ENCODE measurements around the gene IYD. TPM values are rescaled to one million over a fixed set of nuclear protein-coding genes. Genes with fewer than 3 reads are reported as not detected.

IYD gene
- total and polyA plus RNA-seq, 10 of the 15 experiments (the other 5 are each of a cell fraction or from before 2014, with no cell fraction given) = 0.07 TPM; not detected in 9

- Histone ChIP-seq H3K4me1 (ENCODE audit: control insufficient read depth, insufficient read depth, low read length) (no peaks in the 10 kb centered on the region), H3K4me3 (no peak overlapping the region), H3K4me2 (ENCODE audit: control insufficient read depth, insufficient read depth) (no peak overlapping the region), H3K9ac (ENCODE audit: control insufficient read depth, insufficient read depth, low read length) (no peak overlapping the region), H3K27me3 (replicated peaks in 1 of 2; ENCODE audit: control insufficient read depth in 2 of 2, insufficient read depth in 2 of 2, low read length in 1 of 2) (no peaks in the 10 kb centered on the region; a peak in 2 of 4 replicates), H3K9me3 (replicated peaks; ENCODE audit: control insufficient read depth, insufficient read depth, low read length) (peaks cover 6% of the 10 kb centered on the region; the same call in 2 of the 3 replicates), H3K79me2 (ENCODE audit: control insufficient read depth, insufficient read depth, low read length) (no peaks in the 10 kb centered on the region), H3K36me3 (ENCODE audit: control insufficient read depth in 2 of 2, insufficient read depth in 2 of 2, low read length in 1 of 2) (no peaks in the 10 kb centered on the region), H3K27ac (ENCODE audit: control insufficient read depth, insufficient read depth) (no peak overlapping the region), H4K20me1 (ENCODE audit: control insufficient read depth, insufficient read depth) (no peaks in the 10 kb centered on the region), H2AFZ (ENCODE audit: control insufficient read depth, low read depth, low read length) (no peak overlapping the region)
- ChIA-PET SMC1A (ENCODE audit: uncharacterized antibody, unreplicated experiment) (interaction anchor here (1.0 kb wide), 1 partner anchor 407 kb away, joined by 3 read pairs; no protein-coding TSS in a partner anchor), CTCF (interaction anchor here (0.6 to 3.1 kb wide), 4 partner anchors 10 to 607 kb away, joined by 3 to 14 read pairs (median 6); no protein-coding TSS in a partner anchor), RAD21 (ENCODE audit: unreplicated experiment) (no interaction called here), POLR2A (no interaction called here)
- TF ChIP-seq ETV6 (conservative IDR thresholded peaks at IDR 0.05 in 1 of 2, IDR thresholded peaks at IDR 0.05 in 1 of 2; ENCODE audit: borderline replicate concordance in 1 of 2, low read depth in 1 of 2) = no peak
- no peak for TF ChIP-seq NFIC (IDR thresholded peaks at IDR 0.05; ENCODE audit: low read depth, low read length)
- TF ChIP-seq BRCA1 (IDR thresholded peaks at IDR 0.05; ENCODE audit: low read depth, low read length) = no peak
- no peak for TF ChIP-seq ATF7 (IDR thresholded peaks at IDR 0.05; ENCODE audit: low read depth)
- TF ChIP-seq USF2 (IDR thresholded peaks at IDR 0.05; ENCODE audit: borderline replicate concordance, low read depth, low read length) = no peak
- no peak for TF ChIP-seq SREBF1 (IDR thresholded peaks at IDR 0.05; ENCODE audit: low read length)
- no peak for TF ChIP-seq EED (IDR thresholded peaks at IDR 0.05; ENCODE audit: low read depth)
- TF ChIP-seq MEF2B (IDR thresholded peaks at IDR 0.05; ENCODE audit: partially characterized antibody, poor library complexity, severe bottlenecking) = no peak
- no peak for TF ChIP-seq TCF12 (IDR thresholded peaks at IDR 0.05; ENCODE audit: low read depth, low read length)
- TF ChIP-seq JUNB (IDR thresholded peaks at IDR 0.05) = no peak
- no peak for TF ChIP-seq POLR2A (IDR thresholded peaks at IDR 0.05; ENCODE audit: low read depth, low read length)
- TF ChIP-seq KDM1A (IDR thresholded peaks at IDR 0.05; ENCODE audit: borderline replicate concordance) = no peak
- no peak for TF ChIP-seq MAX (IDR thresholded peaks at IDR 0.05; ENCODE audit: low read depth, low read length)
- no peak for TF ChIP-seq RFX5 (IDR thresholded peaks at IDR 0.05; ENCODE audit: low read depth, low read length)
- FAIRE-seq = no peak
- no peak for DNase-seq (ENCODE audit: low read depth, low spot score)
- intact Hi-C loops (cut with micrococcal nuclease; ENCODE audit: unreplicated experiment) (no loop called here), in situ Hi-C loops (cut with MboI) (no loop called here)
- WGBS (ENCODE audit: insufficient coverage, insufficient replicate concordance, low lambda C conversion rate, missing lambda C conversion rate) = 25% methylated on average over 6 of the region's 6 CpGs
- no TSS peak for BruUV-seq (replicated peaks)
- no peak for ATAC-seq
These were observed 40.0 kb downstream of the IYD start for GRCh38 chr6:150408842-150409241.
